Panc1 (cell line): ENCODE results near the gene MAJIN. TPM values are rescaled to one million over a fixed set of nuclear protein-coding genes. Genes with fewer than 3 reads are reported as not detected.

ENCODE experiments used
- ATAC-seq: fragments of 200-7000 bp; cut with Tn5 transposase; 2 replicates; pipeline ENCODE4 v1.9.1; 2020; ENCODE audit warnings: mild to moderate bottlenecking, moderate library complexity
- BruUV-seq: library from RNA; stranded (reverse); fragments of 400-500 nt; replicated peaks from 2 replicates; lab custom pipeline; 2021; lab: Mats Ljungman, UMichigan
- CTCF ChIA-PET: fragments of 300-600 bp; sonication (Branson Sonifier 250); formaldehyde crosslinking; loops from one replicate; lab custom pipeline; 2022; ENCODE audit warnings: antibody characterized with exemption; lab: Charles Lee
- POLR2A ChIA-PET: fragments of 300-600 bp; sonication (Branson Sonifier 250); formaldehyde crosslinking; loops from one replicate; lab custom pipeline; 2022; ENCODE audit warnings: antibody characterized with exemption; lab: Charles Lee
- DNase-seq: peaks from one replicate; pipeline ENCODE4 v3.0.0-alpha.2; 2010; ENCODE audit warnings: low read depth, low spot score
- H3K27ac ChIP-seq: 2 replicates; pipeline ENCODE4 v1.5.1; 2011; ENCODE audit warnings: mild to moderate bottlenecking, low read length, inconsistent platforms
- H3K27me3 ChIP-seq: fragments of 200-500 bp; sonication (Bioruptor generic); 2 replicates; pipeline ENCODE4 v1.6.0; 2014; ENCODE audit warnings: low read length, inconsistent platforms; ENCODE audit not compliant: control insufficient read depth, insufficient read depth
- H3K36me3 ChIP-seq: fragments of 200-500 bp; sonication (Bioruptor generic); 2 replicates; pipeline ENCODE4 v1.5.1; 2014; ENCODE audit warnings: inconsistent platforms, mild to moderate bottlenecking, low read length, moderate library complexity; ENCODE audit not compliant: control insufficient read depth, insufficient read depth
- H3K4me1 ChIP-seq: 2 replicates; pipeline ENCODE4 v1.5.1; 2011; ENCODE audit warnings: inconsistent platforms, mild to moderate bottlenecking, low read length, moderate library complexity; ENCODE audit not compliant: control insufficient read depth, insufficient read depth
- H3K4me3 ChIP-seq, 2 experiments: 2 replicates each; pipeline ENCODE4 v1.5.1; 2011 to 2012; ENCODE audit warnings: low read depth in 2 of 2, low read length in 2 of 2, mild to moderate bottlenecking in 2 of 2, inconsistent platforms in 1 of 2, moderate library complexity in 1 of 2
- H3K9me3 ChIP-seq: fragments of 200-500 bp; sonication (Bioruptor generic); 2 replicates; pipeline ENCODE4 v1.5.1; 2014; ENCODE audit warnings: low read depth, mild to moderate bottlenecking, inconsistent platforms, low read length, moderate library complexity; ENCODE audit not compliant: control insufficient read depth, insufficient read depth
- CTCF ChIP-seq: fragments of 450-650 bp; IDR thresholded peaks from 2 replicates; pipeline ENCODE4 v1.5.1; 2017; ENCODE audit warnings: mild to moderate bottlenecking
- POLR2AphosphoS5 ChIP-seq: IDR thresholded peaks from 2 replicates; pipeline ENCODE4 v1.6.1; 2012; ENCODE audit warnings: mild to moderate bottlenecking, low read depth, low read length, moderate library complexity
- REST ChIP-seq, 2 experiments: IDR thresholded peaks; 2 replicates each; pipeline ENCODE4 v1.6.1; 2011 to 2012; ENCODE audit warnings: low read depth in 2 of 2, control low read depth in 1 of 2, low read length in 1 of 2, mild to moderate bottlenecking in 1 of 2, moderate library complexity in 1 of 2; ENCODE audit not compliant: insufficient read depth in 1 of 2
- SIN3A ChIP-seq: IDR thresholded peaks from 2 replicates; pipeline ENCODE4 v1.6.1; 2012; ENCODE audit warnings: low read depth, mild to moderate bottlenecking, low read length, moderate library complexity, borderline replicate concordance; ENCODE audit not compliant: insufficient read depth
- TCF7L2 ChIP-seq: IDR thresholded peaks from 2 replicates; pipeline ENCODE4 v1.6.1; 2011; ENCODE audit warnings: mild to moderate bottlenecking, low read depth, low read length, inconsistent platforms
- in situ Hi-C: cut with HindIII; loops from 2 replicates; pipeline ENCODE4 v1.10.0; 2016; ENCODE audit warnings: low sequenced_read_pairs, low pct_unique_long_range_greater_than_20kb
- intact Hi-C: fragments of 100-400 bp; cut with micrococcal nuclease; formaldehyde crosslinking; loops from one replicate; pipeline ENCODE4 v1.10.0; 2022; ENCODE audit not compliant: unreplicated experiment
- total RNA-seq: library from RNA; stranded (reverse); gene quantifications from one replicate; pipeline ENCODE4 v1.2.1, GENCODE V29; 2021; ENCODE audit not compliant: unreplicated experiment

The MAJIN gene
- total RNA-seq, 1 experiment from 2014 or later: not detected

GRCh38 chr11:64936539-64936938, 35.4 kb downstream of the MAJIN start:
- Histone ChIP-seq H3K4me3 (no peak overlapping the region), H3K36me3 (no peaks in the 10 kb centered on the region), H3K4me1 (no peaks in the 10 kb centered on the region), H3K27ac (no peak overlapping the region), H3K9me3 (no peaks in the 10 kb centered on the region), H3K27me3 (no peaks in the 10 kb centered on the region)
- no peak for ATAC-seq
- POLR2A ChIA-PET: no interaction called here
- intact Hi-C loops (no loop called here), in situ Hi-C loops (no loop called here)
- CTCF ChIA-PET: interaction anchor here (1.2 kb wide), 1 partner anchor 48 kb away, joined by 5 read pairs; no protein-coding TSS in a partner anchor
- DNase-seq: no peak
- no peak for TF ChIP-seq REST (IDR thresholded peaks at IDR 0.05; ENCODE audit: insufficient read depth in 1 of 2, low read depth in 2 of 2, low read length in 1 of 2)
- TF ChIP-seq POLR2AphosphoS5: no peak
- BruUV-seq: no TSS peak

GRCh38 chr11:64935359-64936081, 36.4 kb downstream of the MAJIN start, which contains the start of gene GPHA2:
GPHA2 (minus strand) TSS chr11:64935893; CDS start chr11:64935460, 433 bp downstream.
- in situ Hi-C loops: no loop called here
- H3K36me3 ChIP-seq: no peaks in the 10 kb centered on the region
- TF ChIP-seq REST (IDR thresholded peaks at IDR 0.05; ENCODE audit: insufficient read depth in 1 of 2, low read depth in 2 of 2, low read length in 1 of 2) (no peak), TCF7L2 (no peak), CTCF (no peak), POLR2AphosphoS5 (no peak), SIN3A (no peak)
- intact Hi-C loops: no loop called here
- no peaks in the 10 kb centered on the region for H3K27me3 ChIP-seq
- no peaks in the 10 kb centered on the region for H3K4me1 ChIP-seq
- H3K27ac ChIP-seq: no peak within 1 kb of the TSS
- ATAC-seq (peak; percentile 23; the same call in 1 of the 2 replicates), DNase-seq (no peak)
- no peaks in the 10 kb centered on the region for H3K9me3 ChIP-seq
- POLR2A ChIA-PET: no interaction called here
- CTCF ChIA-PET: no interaction called here
- BruUV-seq: no TSS peak
- no peak within 1 kb of the TSS for H3K4me3 ChIP-seq
